ENCODE results near the gene EMP1.

Gene EMP1

GRCh38 chr12:13197526-13198143 is 1.1 kb downstream of the EMP1 start:
- no peak for TF ChIP-seq ZNF274 (IDR thresholded peaks at IDR 0.05; ENCODE audit: low read depth, low read length)

GRCh38 chr12:13198241-13198640 is 1.7 kb downstream of the EMP1 start:
- H3K4me3 ChIP-seq (ENCODE audit: low read length): no peak overlapping the region
- no peak for TF ChIP-seq ZNF274 (IDR thresholded peaks at IDR 0.05; ENCODE audit: low read depth, low read length)

More at GRCh38 chr12:13197526-13198143, 1.1 kb downstream of the EMP1 start:
- H3K4me3 ChIP-seq (ENCODE audit: low read length): no peak overlapping the region

GRCh38 chr12:13198876-13199275 is 2.4 kb downstream of the EMP1 start:
- no peak for TF ChIP-seq ZNF274 (IDR thresholded peaks at IDR 0.05; ENCODE audit: low read depth, low read length)

GRCh38 chr12:13199592-13199991 is 3.1 kb downstream of the EMP1 start:
- TF ChIP-seq ZNF274 (IDR thresholded peaks at IDR 0.05; ENCODE audit: low read depth, low read length): no peak
- H3K4me3 ChIP-seq (ENCODE audit: low read length): no peak overlapping the region

More at GRCh38 chr12:13198876-13199275, 2.4 kb downstream of the EMP1 start:
- H3K4me3 ChIP-seq (ENCODE audit: low read length): no peak overlapping the region

GRCh38 chr12:13200841-13201240 is 4.3 kb downstream of the EMP1 start:
- H3K4me3 ChIP-seq (ENCODE audit: low read length): no peak overlapping the region
- no peak for TF ChIP-seq ZNF274 (IDR thresholded peaks at IDR 0.05; ENCODE audit: low read depth, low read length)

GRCh38 chr12:13203034-13203922 is 6.8 kb downstream of the EMP1 start:
- no peak for TF ChIP-seq ZNF274 (IDR thresholded peaks at IDR 0.05; ENCODE audit: low read depth, low read length)
- H3K4me3 ChIP-seq (ENCODE audit: low read length): no peak overlapping the region

- no peak overlapping the region for H3K4me3 ChIP-seq (ENCODE audit: low read length)
Observed at GRCh38 chr12:13204428-13204827, 7.9 kb downstream of the EMP1 start.

GRCh38 chr12:13205809-13206559 is 9.5 kb downstream of the EMP1 start:
- H3K4me3 ChIP-seq (ENCODE audit: low read length): no peak overlapping the region
- TF ChIP-seq ZNF274 (IDR thresholded peaks at IDR 0.05; ENCODE audit: low read depth, low read length): no peak

More at GRCh38 chr12:13204428-13204827, 7.9 kb downstream of the EMP1 start:
- TF ChIP-seq ZNF274 (IDR thresholded peaks at IDR 0.05; ENCODE audit: low read depth, low read length): no peak

- H3K4me3 ChIP-seq (ENCODE audit: low read length): no peak overlapping the region
- TF ChIP-seq ZNF274 (IDR thresholded peaks at IDR 0.05; ENCODE audit: low read depth, low read length): no peak
Observed at GRCh38 chr12:13206560-13206897, 10.0 kb downstream of the EMP1 start.

- H3K4me3 ChIP-seq (ENCODE audit: low read length): no peak overlapping the region
- no peak for TF ChIP-seq ZNF274 (IDR thresholded peaks at IDR 0.05; ENCODE audit: low read depth, low read length)
Observed at GRCh38 chr12:13208533-13209435, 12.3 kb downstream of the EMP1 start.

- H3K4me3 ChIP-seq (ENCODE audit: low read length): no peak overlapping the region
- no peak for TF ChIP-seq ZNF274 (IDR thresholded peaks at IDR 0.05; ENCODE audit: low read depth, low read length)
Observed at GRCh38 chr12:13209436-13210235, 13.1 kb downstream of the EMP1 start.

GRCh38 chr12:13210236-13211190 is 14.0 kb downstream of the EMP1 start:
- no peak overlapping the region for H3K4me3 ChIP-seq (ENCODE audit: low read length)
- no peak for TF ChIP-seq ZNF274 (IDR thresholded peaks at IDR 0.05; ENCODE audit: low read depth, low read length)

Data from GM08714 (cell line).